ENCODE results near the gene SRBD1.

SRBD1 gene

DNA sequence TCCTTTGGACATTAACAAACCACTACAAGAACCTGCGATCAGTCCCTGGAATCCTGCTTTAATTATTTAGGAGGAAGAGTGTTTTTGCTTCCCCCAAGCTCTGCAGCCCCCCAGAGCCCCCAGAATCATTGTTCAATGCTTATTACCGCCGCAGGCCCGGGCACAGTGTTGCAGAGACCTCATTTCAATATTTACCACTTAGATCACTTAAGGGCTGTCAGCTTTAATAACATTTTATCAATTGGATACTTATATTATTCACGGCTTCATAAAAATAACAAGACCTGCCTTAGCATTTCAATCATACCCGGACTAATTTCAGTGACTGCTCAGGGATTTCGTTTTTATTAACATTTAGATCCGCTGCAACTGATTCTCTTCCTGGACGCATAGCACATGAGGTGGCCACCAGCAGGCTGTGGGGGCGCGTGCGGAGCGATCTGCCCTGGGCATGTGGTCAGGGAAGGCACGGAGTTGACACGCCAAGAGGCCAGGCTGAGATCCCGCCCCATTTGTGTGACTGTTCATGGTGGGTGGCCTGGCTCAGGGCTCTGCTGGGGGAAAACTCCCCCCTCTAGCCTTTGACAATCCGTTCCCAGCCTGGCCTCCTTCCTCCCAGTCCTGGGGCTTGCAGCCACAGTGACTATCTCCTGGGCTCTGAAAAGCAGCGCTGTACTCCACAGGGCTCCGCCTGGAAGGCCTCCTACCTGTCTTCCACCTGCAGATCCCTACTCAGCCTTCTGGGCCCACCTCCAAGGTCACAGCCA is 267.6 kb downstream of the SRBD1 start:
- in situ Hi-C loops (cut with HindIII; ENCODE audit: low sequenced_read_pairs) = no loop called here
- no peak for DNase-seq (ENCODE audit: low read depth)
- H3K4me3 ChIP-seq (ENCODE audit: low read depth, low read length) = no peak overlapping the region
- TF ChIP-seq, protein P1, sequence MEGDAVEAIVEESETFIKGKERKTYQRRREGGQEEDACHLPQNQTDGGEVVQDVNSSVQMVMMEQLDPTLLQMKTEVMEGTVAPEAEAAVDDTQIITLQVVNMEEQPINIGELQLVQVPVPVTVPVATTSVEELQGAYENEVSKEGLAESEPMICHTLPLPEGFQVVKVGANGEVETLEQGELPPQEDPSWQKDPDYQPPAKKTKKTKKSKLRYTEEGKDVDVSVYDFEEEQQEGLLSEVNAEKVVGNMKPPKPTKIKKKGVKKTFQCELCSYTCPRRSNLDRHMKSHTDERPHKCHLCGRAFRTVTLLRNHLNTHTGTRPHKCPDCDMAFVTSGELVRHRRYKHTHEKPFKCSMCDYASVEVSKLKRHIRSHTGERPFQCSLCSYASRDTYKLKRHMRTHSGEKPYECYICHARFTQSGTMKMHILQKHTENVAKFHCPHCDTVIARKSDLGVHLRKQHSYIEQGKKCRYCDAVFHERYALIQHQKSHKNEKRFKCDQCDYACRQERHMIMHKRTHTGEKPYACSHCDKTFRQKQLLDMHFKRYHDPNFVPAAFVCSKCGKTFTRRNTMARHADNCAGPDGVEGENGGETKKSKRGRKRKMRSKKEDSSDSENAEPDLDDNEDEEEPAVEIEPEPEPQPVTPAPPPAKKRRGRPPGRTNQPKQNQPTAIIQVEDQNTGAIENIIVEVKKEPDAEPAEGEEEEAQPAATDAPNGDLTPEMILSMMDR (IDR thresholded peaks at IDR 0.05; ENCODE audit: low read depth, low read length, missing control alignments) = no peak

DNA sequence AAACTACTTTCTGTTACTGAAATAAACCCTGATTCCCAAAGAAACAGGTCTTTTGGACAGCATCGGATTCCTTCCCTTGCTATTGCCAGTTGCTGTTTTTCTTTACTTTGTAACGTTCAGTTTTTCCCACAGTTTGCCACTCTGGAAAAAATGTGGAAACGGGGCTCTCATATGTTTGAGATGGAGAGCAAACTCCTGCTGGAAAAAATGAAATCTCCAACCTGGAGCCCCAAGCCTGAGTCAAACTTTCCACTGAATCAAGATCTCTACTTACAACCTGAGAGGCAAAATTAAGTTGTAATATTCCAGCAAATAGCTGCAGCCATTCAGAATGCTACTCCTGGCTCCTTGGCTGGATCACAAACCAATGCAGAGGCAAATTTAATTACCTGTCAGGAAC is 270.7 kb downstream of the SRBD1 start:
- TF ChIP-seq, protein P1 (IDR thresholded peaks at IDR 0.05; ENCODE audit: low read depth, low read length, missing control alignments) = no peak
- in situ Hi-C loops (cut with HindIII; ENCODE audit: low sequenced_read_pairs) = no loop called here
- no peak overlapping the region for H3K4me3 ChIP-seq (ENCODE audit: low read depth, low read length)
- DNase-seq (ENCODE audit: low read depth) = no peak

DNA sequence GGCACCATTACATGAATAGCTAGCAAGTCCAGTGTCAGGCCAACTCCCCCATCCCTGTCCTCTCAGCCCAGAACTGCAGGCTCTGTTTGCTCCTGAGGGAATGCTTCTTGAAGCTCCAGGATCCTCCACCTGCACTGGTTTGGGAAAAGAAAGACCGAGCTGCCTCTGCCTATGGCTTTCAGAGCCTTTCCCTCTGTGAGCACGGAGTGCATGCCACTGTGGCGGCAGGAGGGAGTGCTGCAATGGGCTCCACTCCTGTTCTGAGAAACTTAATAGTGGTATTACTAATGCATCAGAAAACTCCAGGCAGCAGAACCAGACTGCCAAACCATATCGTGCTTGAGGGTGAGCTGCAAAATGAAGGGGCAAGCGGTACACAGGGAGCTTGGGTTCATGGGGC is 271.8 kb downstream of the SRBD1 start:
- H3K4me3 ChIP-seq (ENCODE audit: low read depth, low read length) = no peak overlapping the region
- in situ Hi-C loops (cut with HindIII; ENCODE audit: low sequenced_read_pairs) = no loop called here
- TF ChIP-seq, protein P1 (IDR thresholded peaks at IDR 0.05; ENCODE audit: low read depth, low read length, missing control alignments) = no peak
- no peak for DNase-seq (ENCODE audit: low read depth)

Data from astrocyte of the cerebellum (primary cell).